ENCODE results near the gene ZNF646. TPM values are rescaled to one million over a fixed set of nuclear protein-coding genes. Genes with fewer than 3 reads are reported as not detected.

ZNF646 gene
- total RNA-seq, 1 donor from 2014 or later: 7.5 TPM

DNA sequence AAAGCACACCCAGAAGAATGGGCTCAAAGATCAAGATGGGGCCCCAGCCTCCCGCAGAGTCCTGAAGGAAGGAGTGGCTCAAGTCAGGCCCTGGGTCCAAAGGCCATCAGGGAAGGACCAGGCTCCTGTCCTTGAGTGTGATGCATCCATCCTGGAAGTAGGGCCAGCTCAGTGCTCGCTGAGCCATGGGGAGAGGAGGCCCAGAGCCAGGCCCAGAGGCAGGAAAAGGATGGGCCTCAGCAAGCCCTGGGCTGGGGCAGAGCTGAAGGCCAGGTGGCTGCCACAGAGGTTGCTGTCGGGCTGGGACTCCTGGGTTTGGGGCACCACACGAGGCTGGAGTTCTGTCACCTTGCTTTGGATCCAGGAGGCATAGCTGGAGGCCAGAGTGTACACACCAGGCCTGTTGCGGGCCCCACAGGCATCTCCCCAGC, 57.6 kb downstream of the ZNF646 start:
- no peak overlapping the region for H3K27ac ChIP-seq
- H3K36me3 ChIP-seq: no peaks in the 10 kb centered on the region
- no peaks in the 10 kb centered on the region for H3K79me2 ChIP-seq (ENCODE audit: low read depth)
- H3K4me2 ChIP-seq: no peak overlapping the region
- Mint-ChIP-seq H3K27me3 (ENCODE audit: insufficient read depth, low read depth) (peaks cover 8% of the 10 kb centered on the region), H3K4me3 (no peak overlapping the region), H3K36me3 (peaks cover 11% of the 10 kb centered on the region), H3K4me1 (peaks cover 25% of the 10 kb centered on the region), H3K9me3 (no peaks in the 10 kb centered on the region), H3K27ac (no peak overlapping the region)
- no peak for DNase-seq (ENCODE audit: low spot score)
- no peaks in the 10 kb centered on the region for H3K9me3 ChIP-seq (ENCODE audit: low read depth)
- no peak overlapping the region for H3K4me3 ChIP-seq
- TF ChIP-seq EZH2phosphoT487 (IDR thresholded peaks at IDR 0.05): no peak
- no peak for TF ChIP-seq EZH2 (IDR thresholded peaks at IDR 0.05)
- no peak for TF ChIP-seq CTCF (IDR thresholded peaks at IDR 0.05)
- no peaks in the 10 kb centered on the region for H3K27me3 ChIP-seq
- no peak overlapping the region for H3K9ac ChIP-seq
- peaks cover 20% of the 10 kb centered on the region for H3F3A ChIP-seq (ENCODE audit: low read depth)
- H2AFZ ChIP-seq (replicated peaks): no peak overlapping the region
- peaks cover 16% of the 10 kb centered on the region for H3K4me1 ChIP-seq
- H4K20me1 ChIP-seq (ENCODE audit: low read depth): peaks cover 6% of the 10 kb centered on the region

DNA sequence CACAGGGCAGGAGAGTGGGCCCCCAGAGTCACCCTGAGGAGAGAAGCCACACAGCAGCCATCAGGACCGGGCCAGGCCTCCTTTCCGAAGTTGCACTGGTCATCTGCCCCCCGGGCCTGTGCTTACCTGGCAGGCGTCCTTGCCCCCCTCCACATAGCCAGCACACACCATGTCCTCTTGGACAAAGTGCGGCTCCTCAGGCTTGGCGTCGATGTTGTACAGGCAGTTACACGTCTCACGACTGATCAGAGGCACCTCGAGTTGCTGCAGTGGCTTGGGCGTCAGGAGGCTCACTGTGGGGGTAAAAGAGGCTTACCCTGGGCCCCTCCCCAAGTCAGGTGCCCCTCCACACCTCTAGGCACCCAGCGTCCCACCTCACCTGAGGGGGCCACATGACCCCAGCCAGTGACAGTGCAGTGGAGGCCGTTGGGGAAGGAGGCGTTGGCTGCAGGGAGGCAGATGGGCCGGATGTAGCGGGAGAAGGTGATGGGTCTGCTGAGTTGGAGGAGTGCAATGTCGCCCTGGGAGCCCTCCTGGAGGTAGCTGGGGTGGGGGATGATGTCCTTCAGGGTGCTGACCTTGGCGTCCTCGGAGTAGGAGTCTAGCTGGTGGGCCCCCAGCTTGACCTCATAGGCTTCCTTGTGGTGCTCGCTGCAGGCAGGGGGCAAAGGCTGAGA, 58.2 kb downstream of the ZNF646 start:
- Histone ChIP-seq H3K36me3 (no peaks in the 10 kb centered on the region), H3K27ac (no peak overlapping the region), H3K9ac (no peak overlapping the region), H3K27me3 (no peaks in the 10 kb centered on the region), H4K20me1 (ENCODE audit: low read depth) (peaks cover 6% of the 10 kb centered on the region), H2AFZ (replicated peaks) (no peak overlapping the region), H3K4me3 (no peak overlapping the region), H3K4me1 (peaks cover 16% of the 10 kb centered on the region), H3F3A (ENCODE audit: low read depth) (peaks cover 20% of the 10 kb centered on the region), H3K4me2 (no peak overlapping the region), H3K9me3 (ENCODE audit: low read depth) (no peaks in the 10 kb centered on the region), H3K79me2 (ENCODE audit: low read depth) (no peaks in the 10 kb centered on the region)
- Mint-ChIP-seq H3K9me3 (no peaks in the 10 kb centered on the region), H3K27me3 (ENCODE audit: insufficient read depth, low read depth) (peaks cover 9% of the 10 kb centered on the region), H3K4me1 (peaks cover 25% of the 10 kb centered on the region), H3K36me3 (peaks cover 11% of the 10 kb centered on the region), H3K27ac (no peak overlapping the region), H3K4me3 (no peak overlapping the region)
- no peak for DNase-seq (ENCODE audit: low spot score)
- TF ChIP-seq EZH2phosphoT487 (IDR thresholded peaks at IDR 0.05): no peak
- TF ChIP-seq CTCF (IDR thresholded peaks at IDR 0.05): no peak
- no peak for TF ChIP-seq EZH2 (IDR thresholded peaks at IDR 0.05)

DNA sequence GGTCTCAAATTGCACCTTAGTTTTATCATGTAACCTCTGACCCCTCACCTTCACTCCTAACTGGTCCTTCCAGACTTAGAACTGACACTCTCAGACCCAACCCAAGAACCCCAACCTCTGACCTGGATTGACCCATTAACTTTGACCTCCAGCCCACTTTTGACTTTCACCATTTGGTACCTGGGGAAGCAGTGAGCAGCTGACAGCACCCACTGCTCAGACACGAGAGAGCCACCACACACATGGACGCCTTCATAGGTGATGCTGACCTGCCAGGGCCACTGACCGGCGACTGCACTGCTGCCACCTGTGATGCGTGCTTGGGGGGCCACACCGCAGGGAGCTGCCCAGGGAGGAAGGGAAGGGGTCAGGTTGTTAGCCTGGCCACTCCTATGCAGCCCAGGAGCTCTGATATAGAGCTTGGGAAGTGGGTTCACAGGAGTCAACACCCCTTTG, 58.9 kb downstream of the ZNF646 start:
- H2AFZ ChIP-seq (replicated peaks): no peak overlapping the region
- H3K79me2 ChIP-seq (ENCODE audit: low read depth): no peaks in the 10 kb centered on the region
- peaks cover 16% of the 10 kb centered on the region for H3K4me1 ChIP-seq
- H3K36me3 ChIP-seq: no peaks in the 10 kb centered on the region
- Mint-ChIP-seq H3K4me1 (peaks cover 25% of the 10 kb centered on the region), H3K27me3 (ENCODE audit: insufficient read depth, low read depth) (peaks cover 9% of the 10 kb centered on the region), H3K4me3 (peak overlapping the region; percentile 66), H3K36me3 (peaks cover 7% of the 10 kb centered on the region), H3K27ac (no peak overlapping the region), H3K9me3 (no peaks in the 10 kb centered on the region)
- no peak overlapping the region for H3K4me2 ChIP-seq
- peaks cover 20% of the 10 kb centered on the region for H3F3A ChIP-seq (ENCODE audit: low read depth)
- H3K27ac ChIP-seq: no peak overlapping the region
- peaks cover 6% of the 10 kb centered on the region for H4K20me1 ChIP-seq (ENCODE audit: low read depth)
- no peaks in the 10 kb centered on the region for H3K27me3 ChIP-seq
- DNase-seq (ENCODE audit: low spot score): no peak
- no peak overlapping the region for H3K4me3 ChIP-seq
- H3K9ac ChIP-seq: no peak overlapping the region
- TF ChIP-seq EZH2phosphoT487 (IDR thresholded peaks at IDR 0.05) (no peak), CTCF (IDR thresholded peaks at IDR 0.05) (no peak), EZH2 (IDR thresholded peaks at IDR 0.05) (no peak)
- no peaks in the 10 kb centered on the region for H3K9me3 ChIP-seq (ENCODE audit: low read depth)

Other genes starting within 250 kb of the ZNF646 start
- 18.3 and 32.1 TPM in 2 replicates for gene BCL7C, start 180.3 kb upstream of the ZNF646 start, total RNA-seq (ENCODE audit: low replicate concordance)
- 0.39 and 1.5 TPM in 2 replicates for gene CTF1, start 177.8 kb upstream of the ZNF646 start, total RNA-seq (ENCODE audit: low replicate concordance)
- gene FBXL19, start 150.8 kb upstream of the ZNF646 start, total RNA-seq (ENCODE audit: low replicate concordance): 9.2 and 76.7 TPM in 2 replicates
- gene ORAI3, start 125.4 kb upstream of the ZNF646 start, total RNA-seq (ENCODE audit: low replicate concordance): 10.2 and 20.1 TPM in 2 replicates
- 3.2 and 5.8 TPM in 2 replicates for gene SETD1A, start 116.7 kb upstream of the ZNF646 start, total RNA-seq (ENCODE audit: low replicate concordance)
- 1.4 and 2.9 TPM in 2 replicates for gene HSD3B7, start 89.2 kb upstream of the ZNF646 start, total RNA-seq (ENCODE audit: low replicate concordance)
- gene STX1B, start 63.8 kb upstream of the ZNF646 start, total RNA-seq (ENCODE audit: low replicate concordance): 6.6 and 7.3 TPM in 2 replicates
- 6.6 and 13.3 TPM in 2 replicates for gene STX4, start 40.9 kb upstream of the ZNF646 start, total RNA-seq (ENCODE audit: low replicate concordance)
- 3.7 and 14.7 TPM in 2 replicates for gene ZNF668, start 182 bp upstream of the ZNF646 start, total RNA-seq (ENCODE audit: low replicate concordance)
- gene PRSS53, start 14.5 kb downstream of the ZNF646 start, total RNA-seq (ENCODE audit: low replicate concordance): 2.3 and 7.7 TPM in 2 replicates
- gene VKORC1, start 20.4 kb downstream of the ZNF646 start, total RNA-seq (ENCODE audit: low replicate concordance): 95.9 and 137 TPM in 2 replicates
- gene BCKDK, start 34.0 kb downstream of the ZNF646 start, total RNA-seq (ENCODE audit: low replicate concordance): 19.8 and 38.1 TPM in 2 replicates
- gene KAT8, start 43.2 kb downstream of the ZNF646 start, total RNA-seq (ENCODE audit: low replicate concordance): 59.7 and 71.7 TPM in 2 replicates
- gene PRSS8, start 61.3 kb downstream of the ZNF646 start, total RNA-seq (ENCODE audit: low replicate concordance): 2.7 and 17.6 TPM in 2 replicates
- gene PRSS36, start 75.6 kb downstream of the ZNF646 start, total RNA-seq (ENCODE audit: low replicate concordance): 0.30 and 0.68 TPM in 2 replicates
- gene FUS, start 105.7 kb downstream of the ZNF646 start, total RNA-seq (ENCODE audit: low replicate concordance): 81.7 and 127 TPM in 2 replicates
- 0.81 TPM in 1 of 2 replicates, not detected in the other for gene PYCARD, start 128.3 kb downstream of the ZNF646 start, total RNA-seq (ENCODE audit: low replicate concordance)
- 0.07 TPM in 1 of 2 replicates, not detected in the other for gene TRIM72, start 139.7 kb downstream of the ZNF646 start, total RNA-seq (ENCODE audit: low replicate concordance)
- gene PYDC1, start 142.7 kb downstream of the ZNF646 start, total RNA-seq (ENCODE audit: low replicate concordance): not detected in 2 replicates
- gene ITGAM, start 185.6 kb downstream of the ZNF646 start, total RNA-seq (ENCODE audit: low replicate concordance): not detected in 2 replicates

All from neural progenitor cell (in vitro differentiated cells).